Lung (tissue), 12 donors: Measurements from ENCODE around the gene GTF2E1. TPM values are rescaled to one million over a fixed set of nuclear protein-coding genes. Genes with fewer than 3 reads are reported as not detected.

Experiments used
- ATAC-seq: fragments of 200-7000 bp; cut with Tn5 transposase; one replicate; pipeline ENCODE4 v1.9.1; 2020; ENCODE audit warnings: moderate number of reproducible peaks; ENCODE audit not compliant: insufficient read depth, low FRiP score
- DNase-seq, 3 donors: peaks; one replicate each; pipeline ENCODE4 v3.0.0-alpha.2; 2013 to 2017
- H3K27ac ChIP-seq, 2 donors: one replicate each; pipeline ENCODE4 v1.5.1; 2013; ENCODE audit warnings: mild to moderate bottlenecking in 2 of 2, moderate library complexity in 2 of 2, control low read depth in 1 of 2, inconsistent platforms in 1 of 2, low read depth in 1 of 2, low read length in 1 of 2
- H3K27me3 ChIP-seq, 3 donors: one replicate each; pipeline ENCODE4 v1.5.1; 2013; ENCODE audit warnings: low read length in 2 of 3; ENCODE audit not compliant: control insufficient read depth in 3 of 3, insufficient read depth in 3 of 3
- H3K36me3 ChIP-seq, 4 donors: one replicate each; pipeline ENCODE4 v1.5.1; 2013; ENCODE audit warnings: low read length in 4 of 4, mild to moderate bottlenecking in 1 of 4, moderate library complexity in 1 of 4; ENCODE audit not compliant: control insufficient read depth in 4 of 4, insufficient read depth in 4 of 4
- H3K4me1 ChIP-seq, 5 donors: one replicate each; pipeline ENCODE4 v1.5.1; 2013; ENCODE audit warnings: low read length in 5 of 5, mild to moderate bottlenecking in 2 of 5, moderate library complexity in 1 of 5; ENCODE audit not compliant: control insufficient read depth in 5 of 5, insufficient read depth in 5 of 5
- H3K4me3 ChIP-seq: one replicate; pipeline ENCODE4 v1.5.1; 2013; ENCODE audit warnings: mild to moderate bottlenecking, control low read depth, moderate library complexity
- H3K9ac ChIP-seq, 2 donors: one replicate each; pipeline ENCODE4 v1.5.1; 2013; ENCODE audit warnings: low read length in 2 of 2, control low read depth in 1 of 2; ENCODE audit not compliant: insufficient read depth in 1 of 2
- H3K9me3 ChIP-seq, 4 donors: one replicate each; pipeline ENCODE4 v1.5.1; 2013; ENCODE audit warnings: low read length in 3 of 4, mild to moderate bottlenecking in 1 of 4, moderate library complexity in 1 of 4; ENCODE audit not compliant: control insufficient read depth in 4 of 4, insufficient read depth in 3 of 4
- WGBS, 2 donors: extraction: QIAGEN DNeasy Blood & Tissue Kit; methylation state at CpG; one replicate each; pipeline ENCODE4 v1.1.7; 2013; 5-methylcytosine and 5-hydroxymethylcytosine counted together
- polyA plus RNA-seq, 2 donors: library from polyadenylated mRNA; stranded (reverse); fragments of 200-250 nt; gene quantifications; one replicate each; pipeline ENCODE4 v1.2.1, GENCODE V29; 2013
- total RNA-seq, 2 donors: library from RNA; depleted of rRNA in 1 of 2; stranded (reverse); fragments of >200 nt in 1 of 2; gene quantifications; one replicate each; pipeline ENCODE4 v1.2.1, GENCODE V29; 2014 to 2021
- TF ChIP-seq, protein P1 (sequence below): IDR thresholded peaks from 2 replicates; pipeline ENCODE4 v1.5.1; 2012; ENCODE audit warnings: mild to moderate bottlenecking; ENCODE audit errors: control extremely low read depth, extremely low read depth
- donor health status: control.
- donor health status: control.
- donor health status: Bipolar disorder and iron deficiency.
- donor health status: healthy.
- donor health status: DM: yes; HTN: yes; CAD: no.

Gene GTF2E1
- total and polyA plus RNA-seq, 4 donors: 4.1 to 14.8 (median 10.1) TPM

DNA sequence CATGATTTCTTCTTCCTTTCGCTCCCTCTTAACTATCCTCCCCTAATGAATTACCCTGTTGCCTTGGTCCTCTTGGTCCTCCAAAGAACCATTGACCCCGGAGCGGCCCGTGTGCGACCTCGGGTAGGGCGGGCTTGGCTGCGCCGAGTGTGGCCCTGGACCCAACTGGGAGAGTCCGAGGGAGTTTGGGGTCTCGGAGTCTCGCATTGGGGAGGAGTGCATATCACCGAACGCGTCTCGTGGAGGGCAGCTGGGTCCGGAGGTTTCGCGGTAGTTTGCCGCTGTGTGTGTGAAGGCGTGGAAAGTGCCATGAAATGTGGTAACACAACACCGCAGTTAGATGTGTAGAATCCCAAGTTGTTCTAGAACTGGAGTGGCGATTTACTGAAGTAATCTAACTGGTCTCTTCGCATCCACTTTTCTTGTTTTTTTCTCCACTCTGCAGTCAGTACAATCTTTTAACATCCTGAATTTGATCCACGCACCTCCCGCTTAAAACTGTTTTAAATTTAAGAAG is 363 bp downstream of the GTF2E1 start:
- WGBS, 2 donors: 1% methylated on average over 26 of the region's 26 CpGs
- DNase-seq (no peak), ATAC-seq (peak; percentile 27)
- peak overlapping the region; percentile 90 for H3K4me3 ChIP-seq
- peaks cover 0 to 3% (median 0%) of the 10 kb centered on the region in 4 donors for H3K9me3 ChIP-seq
- peak overlapping the region; percentile 91 to 97 for H3K9ac ChIP-seq
- H3K27ac ChIP-seq: peak overlapping the region; percentile 93 to 94
- TF ChIP-seq, protein P1, sequence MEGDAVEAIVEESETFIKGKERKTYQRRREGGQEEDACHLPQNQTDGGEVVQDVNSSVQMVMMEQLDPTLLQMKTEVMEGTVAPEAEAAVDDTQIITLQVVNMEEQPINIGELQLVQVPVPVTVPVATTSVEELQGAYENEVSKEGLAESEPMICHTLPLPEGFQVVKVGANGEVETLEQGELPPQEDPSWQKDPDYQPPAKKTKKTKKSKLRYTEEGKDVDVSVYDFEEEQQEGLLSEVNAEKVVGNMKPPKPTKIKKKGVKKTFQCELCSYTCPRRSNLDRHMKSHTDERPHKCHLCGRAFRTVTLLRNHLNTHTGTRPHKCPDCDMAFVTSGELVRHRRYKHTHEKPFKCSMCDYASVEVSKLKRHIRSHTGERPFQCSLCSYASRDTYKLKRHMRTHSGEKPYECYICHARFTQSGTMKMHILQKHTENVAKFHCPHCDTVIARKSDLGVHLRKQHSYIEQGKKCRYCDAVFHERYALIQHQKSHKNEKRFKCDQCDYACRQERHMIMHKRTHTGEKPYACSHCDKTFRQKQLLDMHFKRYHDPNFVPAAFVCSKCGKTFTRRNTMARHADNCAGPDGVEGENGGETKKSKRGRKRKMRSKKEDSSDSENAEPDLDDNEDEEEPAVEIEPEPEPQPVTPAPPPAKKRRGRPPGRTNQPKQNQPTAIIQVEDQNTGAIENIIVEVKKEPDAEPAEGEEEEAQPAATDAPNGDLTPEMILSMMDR: no peak
- H3K27me3 ChIP-seq: no peaks in the 10 kb centered on the region
- H3K4me1 ChIP-seq: peaks cover 0 to 11% (median 7%) of the 10 kb centered on the region in 5 donors
- H3K36me3 ChIP-seq: peaks cover 0 to 4% (median 1%) of the 10 kb centered on the region in 4 donors

DNA sequence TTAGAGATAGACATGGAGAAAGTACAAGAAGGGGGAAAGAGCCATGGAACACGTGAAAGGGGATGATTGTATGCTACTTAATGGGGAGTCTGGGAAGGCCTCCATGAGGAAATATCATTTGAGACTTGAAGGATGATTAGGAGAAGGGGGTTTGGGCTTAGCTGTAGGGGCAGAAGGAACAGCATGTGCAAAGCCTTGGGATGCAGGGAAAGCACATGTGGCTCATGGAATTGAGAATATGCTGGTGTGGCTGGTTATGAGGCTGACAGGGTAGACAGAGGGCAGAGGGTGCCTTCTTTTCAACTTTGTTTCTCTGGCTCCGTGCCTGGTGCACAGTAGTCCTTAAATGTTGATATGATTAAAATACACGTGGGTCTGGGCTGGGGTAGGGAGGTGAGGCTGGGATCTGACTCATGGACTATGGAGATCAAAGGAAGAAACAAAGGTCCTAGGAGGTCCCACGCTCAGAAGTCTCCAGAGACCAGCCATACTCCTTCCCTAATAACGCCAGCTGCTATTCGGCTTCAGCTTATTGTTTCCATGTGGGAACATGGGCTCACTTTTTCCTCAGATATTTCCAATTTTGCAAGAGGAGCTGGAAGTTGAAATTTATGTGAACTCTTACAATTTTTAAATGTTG is 1.1 kb downstream of the GTF2E1 start:
- ATAC-seq (no peak), DNase-seq (no peak)
- 63 to 71% methylated on average over 6 of the region's 6 CpGs for WGBS, 2 donors
- Histone ChIP-seq H3K27me3 (no peaks in the 10 kb centered on the region), H3K9me3 (no peaks in the 10 kb centered on the region), H3K9ac (peak overlapping the region; percentile 91 to 97), H3K27ac (no peak overlapping the region), H3K4me3 (peak overlapping the region; percentile 90), H3K4me1 (peaks cover 0 to 11% (median 7%) of the 10 kb centered on the region in 5 donors), H3K36me3 (peaks cover 0 to 4% (median 1%) of the 10 kb centered on the region in 4 donors)
- TF ChIP-seq, protein P1: no peak

DNA sequence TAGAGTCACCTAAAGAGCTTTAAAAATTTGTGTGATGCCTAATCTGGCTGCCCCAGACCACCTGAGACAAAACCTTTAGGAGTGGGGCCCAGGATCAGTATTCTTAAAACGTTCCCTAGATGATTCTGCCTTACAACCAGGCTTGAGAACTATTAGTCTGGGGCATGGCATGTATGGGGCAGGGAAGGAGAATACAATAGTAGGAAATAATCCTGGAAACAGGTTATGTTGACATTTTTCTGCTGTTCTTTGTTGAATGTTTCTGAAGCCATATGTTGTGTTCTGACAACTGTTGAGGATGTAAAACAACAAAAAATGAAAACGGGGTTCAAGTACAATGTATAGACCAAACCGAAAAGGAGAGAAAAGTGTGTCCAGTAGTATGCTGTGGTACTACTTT is 2.9 kb downstream of the GTF2E1 start:
- H3K36me3 ChIP-seq: peaks cover 0 to 4% (median under 1%) of the 10 kb centered on the region in 4 donors
- no peak overlapping the region for H3K4me3 ChIP-seq
- H3K4me1 ChIP-seq: peaks cover 0 to 11% (median 7%) of the 10 kb centered on the region in 5 donors
- TF ChIP-seq, protein P1: no peak
- H3K27ac ChIP-seq: no peak overlapping the region
- DNase-seq (no peak), ATAC-seq (no peak)
- no peaks in the 10 kb centered on the region for H3K27me3 ChIP-seq
- no peaks in the 10 kb centered on the region for H3K9me3 ChIP-seq
- 66 to 91% methylated on average over 3 of the region's 3 CpGs for WGBS, 2 donors
- no peak overlapping the region for H3K9ac ChIP-seq
